ENCODE measurements around the gene NR0B2. TPM values are rescaled to one million over a fixed set of nuclear protein-coding genes. Genes with fewer than 3 reads are reported as not detected.
"Not testable (repeated sequence)": the region's sequence is repeated elsewhere in the genome, so short reads cannot be mapped to it uniquely, and the experiment has no call there.

NR0B2 gene, protein sequence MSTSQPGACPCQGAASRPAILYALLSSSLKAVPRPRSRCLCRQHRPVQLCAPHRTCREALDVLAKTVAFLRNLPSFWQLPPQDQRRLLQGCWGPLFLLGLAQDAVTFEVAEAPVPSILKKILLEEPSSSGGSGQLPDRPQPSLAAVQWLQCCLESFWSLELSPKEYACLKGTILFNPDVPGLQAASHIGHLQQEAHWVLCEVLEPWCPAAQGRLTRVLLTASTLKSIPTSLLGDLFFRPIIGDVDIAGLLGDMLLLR
- under 1 TPM; 0.31 to 0.34 TPM for total RNA-seq
- long read RNA-seq, partial matches to known transcripts, result 0 of 1 reads
- long read RNA-seq, other reads (novel, unspliced or antisense), result 0 of 1 reads

- DNase-seq, result peak; percentile 75 to 92
Observed at GRCh38 chr1:26913754-26914619, at the start of gene NR0B2. Gene NR0B2 (minus strand): TSS chr1:26913975. CDS start chr1:26913940, 35 bp downstream.

DNA sequence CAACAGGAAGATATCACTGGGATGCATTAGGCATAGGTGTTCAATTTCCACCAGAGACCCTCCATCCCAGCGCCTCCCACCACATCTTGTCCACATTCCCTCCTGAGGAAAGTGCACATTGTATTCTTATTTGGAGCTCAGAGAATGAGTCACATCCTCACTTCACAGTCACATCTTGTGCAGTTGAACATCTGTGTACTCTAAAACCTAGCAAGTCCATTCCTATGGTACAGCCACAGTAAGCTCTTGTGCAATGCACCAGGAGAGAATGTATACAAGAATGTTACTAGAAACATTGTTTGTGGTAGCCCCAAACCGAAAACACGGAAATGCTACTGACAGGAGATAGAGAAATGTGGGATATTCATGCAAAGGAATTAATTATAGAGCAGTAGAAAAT, 48.1 kb upstream of the NR0B2 start:
- intact Hi-C loops (cut with DNase I, micrococcal nuclease), result no loop called here
- ATAC-seq, result no peak

More at GRCh38 chr1:26913754-26914619, at the start of gene NR0B2:
- peak; percentile 84 for ATAC-seq
- intact Hi-C loops (cut with DNase I, micrococcal nuclease), result no loop called here

DNA sequence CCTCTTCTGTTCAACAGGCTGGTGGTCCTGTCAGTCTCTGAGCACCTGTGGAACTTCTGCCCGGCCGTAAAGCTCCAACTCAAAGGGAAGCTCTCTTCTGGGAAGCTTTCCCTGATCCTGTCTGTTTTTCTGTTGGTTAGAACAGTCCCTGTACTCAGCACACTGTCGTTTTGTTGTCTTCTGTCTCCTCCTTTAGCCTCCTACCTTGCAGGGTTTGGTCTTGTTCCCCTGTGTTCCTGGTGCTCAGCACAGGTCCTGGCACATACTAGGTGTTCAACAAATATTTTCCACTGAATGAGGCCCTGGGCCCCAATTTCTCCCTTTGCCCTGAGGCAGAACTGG, 46.8 kb upstream of the NR0B2 start:
- intact Hi-C loops (cut with DNase I, micrococcal nuclease), result no loop called here
- no peak for DNase-seq
- ATAC-seq, result peak; percentile 27

More for the DNA sequence above, 48.1 kb upstream of the NR0B2 start:
- no peak for DNase-seq

DNA sequence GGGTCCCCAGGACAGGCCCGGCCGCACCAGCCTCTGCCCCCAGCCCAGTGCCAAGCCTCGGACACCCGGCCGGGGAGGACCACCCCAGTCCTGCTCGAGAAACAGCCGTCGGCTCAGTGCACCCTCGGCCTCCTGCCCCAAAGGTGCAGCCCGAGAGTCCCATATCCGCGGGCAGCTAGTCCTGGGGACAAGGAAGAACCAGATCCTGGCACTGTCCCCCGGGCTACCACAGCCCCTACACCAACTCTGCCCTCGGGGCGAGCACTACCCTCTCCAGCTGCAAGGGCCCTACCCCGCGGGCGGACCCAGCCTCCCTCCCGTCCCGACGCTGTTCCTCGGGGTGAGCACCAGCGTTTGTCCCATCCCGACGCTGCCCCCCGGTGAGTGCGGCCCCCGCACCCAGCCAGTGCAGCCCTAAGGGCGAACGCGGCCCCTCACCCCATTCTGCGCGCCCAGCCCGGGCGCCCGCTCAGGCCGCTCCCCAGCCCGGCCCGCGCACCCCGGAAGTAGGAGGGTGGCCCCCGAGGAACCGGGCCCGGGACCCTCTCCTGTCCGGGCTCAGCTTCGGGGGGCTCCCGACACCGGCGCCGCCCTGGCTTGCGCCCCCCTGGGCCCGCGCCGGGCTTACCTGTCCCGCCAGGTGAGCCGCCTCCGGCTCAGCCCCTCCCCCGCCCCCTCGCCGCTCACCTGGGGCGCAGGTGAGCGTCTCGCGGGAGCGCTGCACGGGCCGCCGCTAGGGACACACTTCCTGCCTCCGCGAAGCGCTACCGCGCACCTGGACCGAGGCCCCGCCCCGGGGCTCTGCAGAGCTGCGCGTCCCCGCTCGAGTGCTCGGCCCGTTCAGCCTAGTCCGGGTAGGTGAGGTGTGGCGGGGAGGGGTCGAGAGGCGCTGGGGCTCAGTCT, 46.2 kb upstream of the NR0B2 start, which contains the start of gene KDF1:
Gene KDF1 (minus strand): TSS at position 747 of the 903 bp plus-strand sequence. CDS start 8,088 bp downstream, outside the sequence.
- ATAC-seq (peak; percentile 96), DNase-seq (peak; percentile 86 to 91)
- intact Hi-C loops (cut with DNase I, micrococcal nuclease), result no loop called here

DNA sequence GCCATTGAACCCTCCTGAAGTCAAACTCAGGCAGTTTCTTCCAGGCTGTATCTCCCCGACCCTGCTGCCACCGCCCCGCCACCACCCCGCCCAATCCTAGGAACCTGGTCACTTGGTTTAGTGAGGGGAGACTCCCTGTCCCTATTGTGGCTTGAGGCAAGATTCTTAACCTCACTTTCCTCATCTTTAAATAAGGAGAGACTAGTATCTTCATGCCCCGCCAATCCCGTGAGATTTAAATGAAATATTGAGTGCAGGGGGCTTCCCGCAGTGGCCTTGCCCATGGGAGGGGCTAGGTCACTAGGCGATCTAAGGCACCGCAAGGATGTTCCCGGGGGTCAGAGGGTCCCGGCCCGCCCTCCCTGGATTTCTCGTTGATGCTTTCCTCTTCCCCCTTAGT, 45.5 kb upstream of the NR0B2 start:
- intact Hi-C loops (cut with DNase I, micrococcal nuclease), result no loop called here
- DNase-seq (no peak), ATAC-seq (no peak)

- ATAC-seq, result no peak
- intact Hi-C loops (cut with DNase I, micrococcal nuclease), result no loop called here
Observed at GRCh38 chr1:26957306-26957705, 43.5 kb upstream of the NR0B2 start.

DNA sequence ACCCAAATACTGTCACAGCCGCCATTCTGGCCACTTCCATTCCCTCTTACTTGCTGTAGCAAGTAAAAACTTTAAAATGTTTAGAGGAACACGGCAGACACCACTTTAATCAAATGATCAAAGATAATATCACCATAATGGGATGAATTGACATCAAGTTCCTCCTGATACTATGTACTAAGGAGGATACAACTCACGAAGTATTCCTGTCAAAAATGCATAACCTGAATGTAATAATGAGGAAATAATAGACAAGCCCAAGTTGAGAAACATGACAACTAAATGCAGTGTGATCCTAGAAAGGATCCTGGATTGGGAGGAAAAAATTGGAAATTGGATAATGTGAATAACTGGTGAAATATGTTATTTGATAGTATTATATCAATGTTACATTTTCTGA, 42.5 kb upstream of the NR0B2 start:
- no peak for ATAC-seq
- intact Hi-C loops (cut with DNase I, micrococcal nuclease), result no loop called here

More at GRCh38 chr1:26957306-26957705, 43.5 kb upstream of the NR0B2 start:
- DNase-seq, result no peak

GRCh38 chr1:26953374-26953773, 39.6 kb upstream of the NR0B2 start:
- ATAC-seq (no peak), DNase-seq (no peak)
- intact Hi-C loops (cut with DNase I, micrococcal nuclease), result no loop called here

More for the DNA sequence above, 42.5 kb upstream of the NR0B2 start:
- no peak for DNase-seq

GRCh38 chr1:26951821-26952497, 38.2 kb upstream of the NR0B2 start:
- peak in 1 of 2 donors; percentile 25 for DNase-seq
- ATAC-seq, result peak; percentile 48
- intact Hi-C loops (cut with DNase I, micrococcal nuclease), result no loop called here

DNA sequence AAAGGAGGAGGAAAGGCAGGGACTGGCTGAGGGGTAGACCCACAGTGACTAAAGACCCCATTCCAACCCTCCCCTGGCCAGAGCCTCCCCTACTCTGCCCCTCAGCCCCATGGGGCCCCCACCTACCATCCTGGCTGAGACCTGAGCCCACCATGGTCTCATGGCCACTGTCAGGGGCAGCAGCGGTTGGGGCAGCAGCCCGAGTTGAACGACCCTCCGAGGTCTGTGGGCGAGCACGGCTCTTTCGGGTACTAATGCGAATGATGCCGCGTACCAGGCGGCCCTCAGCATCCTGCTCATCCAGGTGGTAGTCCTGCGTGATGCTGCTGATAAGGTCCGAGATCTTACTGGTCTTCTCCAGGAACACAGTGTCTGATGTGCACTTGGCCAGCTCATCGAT, 37.4 kb upstream of the NR0B2 start:
- ATAC-seq, result no peak
- intact Hi-C loops (cut with DNase I, micrococcal nuclease), result no loop called here

DNA sequence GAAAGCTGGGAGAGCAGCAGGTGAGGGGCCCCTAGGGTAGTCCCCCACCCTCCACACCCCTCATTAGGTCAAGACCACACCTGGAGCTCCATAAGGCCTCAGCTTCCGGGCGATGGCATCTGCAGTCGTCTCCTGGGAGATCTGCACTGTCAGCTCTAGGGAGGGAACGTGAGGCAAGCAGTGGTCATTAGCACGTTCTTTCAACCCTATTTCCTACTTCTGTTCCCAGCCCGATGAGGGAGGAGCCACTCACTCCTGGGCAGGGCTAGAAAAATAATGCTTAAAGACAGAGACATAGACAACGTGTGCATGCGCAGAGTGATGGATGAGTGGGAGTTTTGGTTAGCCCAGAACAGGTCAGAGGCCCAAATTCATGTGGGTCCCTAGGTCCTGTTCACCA, 36.8 kb upstream of the NR0B2 start:
- intact Hi-C loops (cut with DNase I, micrococcal nuclease), result no loop called here
- no peak for DNase-seq
- peak; percentile 7 for ATAC-seq

More for the DNA sequence above, 37.4 kb upstream of the NR0B2 start:
- DNase-seq, result no peak

- intact Hi-C loops (cut with DNase I, micrococcal nuclease), result no loop called here
- no peak for ATAC-seq
- DNase-seq, result no peak
Observed at GRCh38 chr1:26949926-26950319, 36.1 kb upstream of the NR0B2 start.

DNA sequence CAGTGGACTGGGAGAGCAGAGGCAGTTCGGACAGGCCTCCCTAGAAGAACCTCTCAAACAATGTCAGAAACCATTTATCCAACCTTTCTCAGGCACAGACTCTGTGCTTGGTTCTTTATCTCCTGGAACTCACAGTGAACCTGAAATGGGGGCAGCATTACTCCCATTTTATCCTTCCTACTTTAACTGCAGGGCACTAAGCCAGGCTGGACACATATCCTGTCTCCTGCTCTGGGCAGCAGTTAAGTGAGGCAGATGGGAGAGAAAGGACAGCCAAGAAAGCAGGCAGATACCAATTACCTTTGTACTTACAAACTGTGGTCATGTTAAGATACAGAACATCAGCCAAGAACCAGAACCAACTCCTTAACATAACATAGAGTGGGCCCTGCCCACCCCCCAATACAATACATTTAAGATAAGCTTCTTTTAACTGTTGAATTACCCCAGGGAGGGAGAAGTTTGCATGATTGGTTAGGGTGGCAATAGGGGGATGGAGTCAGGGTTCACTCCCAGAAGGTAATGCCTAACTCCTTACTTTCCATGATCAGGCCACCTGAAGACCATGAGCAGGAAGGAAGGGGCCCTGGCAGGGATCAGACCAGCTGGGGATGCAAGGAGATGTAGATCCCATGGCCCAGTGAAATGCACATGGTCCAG, 35.6 kb upstream of the NR0B2 start:
- DNase-seq (no peak), ATAC-seq (no peak)
- intact Hi-C loops (cut with DNase I, micrococcal nuclease), result no loop called here

GRCh38 chr1:26948725-26949057, 34.9 kb upstream of the NR0B2 start:
- intact Hi-C loops (cut with DNase I, micrococcal nuclease); DNase-seq; ATAC-seq: not testable (repeated sequence)

GRCh38 chr1:26946270-26946669, 32.5 kb upstream of the NR0B2 start:
- intact Hi-C loops (cut with DNase I, micrococcal nuclease), result no loop called here
- peak in 1 of 2 donors; percentile 35 for DNase-seq
- ATAC-seq, result peak; percentile 41

DNA sequence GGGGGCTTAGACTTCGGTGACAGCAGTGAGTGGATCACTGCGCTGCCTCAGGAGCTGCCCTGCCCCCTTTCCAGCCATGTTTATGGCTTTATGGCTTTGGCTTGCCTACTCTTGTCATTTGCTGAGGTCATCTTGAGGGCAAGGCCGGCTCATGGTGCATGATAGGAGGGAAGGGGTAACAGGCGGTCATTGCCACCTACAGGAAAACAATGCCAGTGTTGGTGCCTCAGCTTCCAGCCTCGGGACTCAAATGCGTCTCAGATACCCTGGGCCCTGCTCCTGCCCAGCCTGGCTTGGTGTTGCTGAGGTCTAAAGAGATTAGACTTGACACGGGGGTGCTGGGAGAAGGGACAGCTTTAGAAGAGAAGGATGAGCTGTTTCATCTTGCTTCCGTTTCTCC, 32.0 kb upstream of the NR0B2 start:
- peak; percentile 94 for ATAC-seq
- intact Hi-C loops (cut with DNase I, micrococcal nuclease), result no loop called here
- peak; percentile 82 to 87 for DNase-seq

DNA sequence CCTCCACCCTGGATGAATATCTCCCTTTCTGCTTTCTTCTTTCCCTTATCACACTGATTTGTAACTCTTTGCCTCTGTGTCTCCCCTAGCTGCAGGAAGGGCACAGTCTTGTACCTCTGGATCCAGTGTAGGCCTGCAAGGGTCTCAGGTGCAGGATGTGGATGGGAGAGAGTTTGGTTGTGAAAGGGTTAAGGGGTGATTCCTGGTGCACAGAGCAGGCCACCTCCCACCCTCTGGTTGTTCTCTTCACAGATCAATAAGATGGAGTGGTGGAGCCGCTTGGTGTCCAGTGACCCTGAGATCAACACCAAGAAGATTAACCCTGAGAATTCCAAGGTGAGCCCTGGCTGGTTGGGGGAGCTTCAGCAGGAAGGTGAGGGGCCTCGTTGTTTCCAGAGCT, 31.4 kb upstream of the NR0B2 start:
- intact Hi-C loops (cut with DNase I, micrococcal nuclease), result no loop called here
- no peak for DNase-seq
- peak; percentile 4 for ATAC-seq

DNA sequence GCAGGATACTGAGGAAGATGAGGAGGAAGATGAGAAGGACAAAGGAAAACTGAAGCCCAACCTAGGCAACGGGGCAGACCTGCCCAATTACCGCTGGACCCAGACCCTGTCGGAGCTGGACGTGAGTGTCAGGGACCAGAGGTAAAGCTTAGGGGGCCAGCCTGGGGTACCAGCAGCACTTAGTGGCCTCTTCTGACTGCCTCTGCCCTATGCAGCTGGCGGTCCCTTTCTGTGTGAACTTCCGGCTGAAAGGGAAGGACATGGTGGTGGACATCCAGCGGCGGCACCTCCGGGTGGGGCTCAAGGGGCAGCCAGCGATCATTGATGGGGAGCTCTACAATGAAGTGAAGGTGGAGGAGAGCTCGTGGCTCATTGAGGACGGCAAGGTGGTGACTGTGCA, 28.9 kb upstream of the NR0B2 start:
- DNase-seq, result no peak
- intact Hi-C loops (cut with DNase I, micrococcal nuclease), result no loop called here
- ATAC-seq, result no peak

Data from left colon (tissue), 2 donors.